Measurements from ENCODE around the gene PPOX.
A peak's percentile ranks its signal among the peaks of the same experiment; 100 is the strongest.

The PPOX gene

DNA sequence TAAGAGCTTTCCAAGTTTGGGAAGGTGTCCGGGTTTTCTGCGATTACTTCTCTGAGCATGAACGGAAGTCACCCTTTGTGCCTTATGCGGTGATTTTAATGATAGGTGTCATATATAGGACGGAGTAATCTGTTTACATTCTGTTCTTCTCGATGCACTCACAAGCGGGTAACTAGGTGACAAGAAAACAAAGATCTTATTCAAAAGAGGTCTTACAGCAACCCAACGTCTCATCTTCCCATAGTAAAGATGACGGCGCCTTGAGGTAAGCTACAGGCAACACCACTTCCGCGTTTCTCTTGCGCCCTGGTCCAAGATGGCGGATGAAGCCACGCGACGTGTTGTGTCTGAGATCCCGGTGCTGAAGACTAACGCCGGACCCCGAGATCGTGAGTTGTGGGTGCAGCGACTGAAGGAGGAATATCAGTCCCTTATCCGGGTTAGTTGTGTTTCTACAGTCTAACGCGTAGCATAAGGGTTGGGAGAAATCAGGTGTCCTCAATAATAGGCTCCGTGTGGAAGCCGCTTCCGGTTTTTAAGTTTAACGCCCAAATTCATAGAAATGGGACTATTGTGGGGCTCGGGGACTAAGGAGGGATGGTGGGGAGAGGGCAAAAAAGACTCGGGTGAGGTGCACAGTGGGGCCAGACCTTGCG, 12.4 kb upstream of the PPOX start, which contains the start of gene UFC1:
Gene UFC1, plus strand, starts transcription at position 297 of the 656 bp plus-strand sequence. Its CDS starts 20 bp downstream, at position 317.
- peak; percentile 78 for DNase-seq

DNA sequence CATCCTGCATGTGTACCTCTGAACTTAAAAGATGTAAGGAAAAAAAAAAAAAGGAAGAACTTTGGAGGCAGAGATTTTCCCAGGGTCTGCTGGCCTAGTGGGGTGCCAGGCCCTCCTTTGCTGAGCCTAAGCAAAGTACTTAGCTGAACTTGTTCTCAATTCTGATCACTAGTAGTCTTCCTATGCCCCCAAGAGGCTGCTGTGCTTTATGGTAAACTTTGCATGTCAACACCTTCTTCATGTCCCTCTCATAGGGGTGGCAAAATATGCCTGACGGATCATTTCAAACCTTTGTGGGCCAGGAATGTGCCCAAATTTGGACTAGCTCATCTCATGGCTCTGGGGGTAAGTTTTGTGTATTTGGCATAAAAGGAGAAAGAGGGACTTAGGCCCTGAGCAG, 8.4 kb upstream of the PPOX start:
- no peak for DNase-seq

DNA sequence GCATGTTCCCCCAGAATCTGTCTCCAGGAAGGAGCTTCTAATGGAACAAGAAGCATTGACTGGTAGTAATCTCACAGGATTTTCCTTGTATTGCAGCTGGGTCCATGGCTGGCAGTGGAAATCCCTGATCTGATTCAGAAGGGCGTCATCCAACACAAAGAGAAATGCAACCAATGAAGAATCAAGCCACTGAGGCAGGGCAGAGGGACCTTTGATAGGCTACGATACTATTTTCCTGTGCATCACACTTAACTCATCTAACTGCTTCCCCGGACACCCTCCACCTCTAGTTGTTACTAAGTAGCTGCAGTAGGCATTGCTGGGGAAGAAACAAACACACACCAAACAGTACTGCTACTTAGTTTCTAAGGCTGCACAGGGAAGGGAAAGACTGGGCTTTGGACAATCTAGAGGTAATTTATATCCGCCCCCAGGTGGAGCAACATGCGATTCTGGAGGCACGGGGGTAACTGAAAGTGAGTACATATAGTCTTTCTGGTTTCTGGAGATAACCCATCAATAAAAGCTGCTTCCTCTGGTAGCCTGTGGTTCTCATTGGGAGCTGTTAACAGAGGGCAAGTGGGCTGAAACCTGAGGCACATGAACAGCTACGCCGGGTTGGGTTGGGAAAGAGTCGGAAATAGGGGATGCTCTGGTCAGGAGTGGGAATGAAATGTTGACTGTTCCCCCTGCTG, 7.8 kb upstream of the PPOX start:
- DNase-seq: no peak

DNA sequence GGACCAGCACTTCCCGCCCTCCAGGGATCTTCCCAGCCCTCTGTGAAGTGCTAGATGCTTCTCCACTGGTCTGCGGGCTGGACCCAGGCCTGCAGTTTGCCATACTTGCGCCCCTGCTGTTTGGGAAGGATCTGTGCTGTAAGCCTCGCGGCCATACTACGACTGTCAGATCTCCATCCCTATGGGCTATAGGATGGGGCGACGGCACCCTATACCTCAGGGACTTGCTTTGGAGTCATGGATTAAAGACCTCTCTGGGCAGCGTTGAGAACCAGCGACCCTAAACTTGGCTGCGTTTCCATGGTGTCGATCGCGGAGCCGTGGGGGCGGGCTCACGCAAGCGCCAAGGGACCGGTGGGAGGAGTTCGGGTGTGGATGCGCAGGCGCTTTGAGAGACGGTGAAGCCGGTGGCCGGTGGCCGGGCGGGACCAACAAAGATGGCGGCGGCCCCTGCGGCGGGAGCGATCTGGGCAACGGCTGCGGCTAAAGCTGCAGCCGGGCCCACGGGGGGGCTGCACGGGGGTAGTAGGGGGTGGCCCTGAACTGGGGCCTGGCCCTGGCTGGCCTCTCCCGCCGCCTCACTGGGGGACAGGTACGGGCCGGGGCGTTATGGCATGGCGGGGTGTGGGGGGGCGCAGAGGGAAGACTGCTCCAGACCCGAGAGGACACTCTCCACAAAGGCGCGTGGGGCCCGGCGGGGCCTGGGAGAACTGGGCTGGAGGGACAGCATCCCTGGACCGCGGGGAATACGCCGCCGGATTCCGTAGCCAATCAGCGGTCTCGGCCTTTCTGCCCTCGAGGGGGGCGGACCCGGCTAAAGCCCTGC, 6.9 kb upstream of the PPOX start, which contains the start of gene USP21:
Gene USP21, plus strand, starts transcription at position 414 of the 826 bp plus-strand sequence. CDS start 1,141 bp downstream, outside the sequence.
- peak; percentile 84 for DNase-seq

DNA sequence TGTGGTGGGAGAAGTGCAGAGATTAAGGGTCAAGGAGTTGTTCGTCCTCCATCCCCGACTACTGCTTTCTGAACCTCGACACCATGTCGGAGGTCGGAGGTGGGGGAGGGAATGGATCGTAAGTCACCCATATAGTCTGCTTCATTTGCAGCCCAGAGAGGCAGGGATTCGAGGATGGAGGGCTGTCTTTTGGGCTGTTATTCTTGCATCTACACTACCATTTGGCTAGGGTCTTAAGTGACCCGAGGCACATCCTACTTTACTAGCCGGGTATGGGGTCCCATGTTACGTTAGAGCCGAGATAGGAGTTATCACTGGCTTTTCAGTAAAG, 6.3 kb upstream of the PPOX start:
- no peak for DNase-seq

DNA sequence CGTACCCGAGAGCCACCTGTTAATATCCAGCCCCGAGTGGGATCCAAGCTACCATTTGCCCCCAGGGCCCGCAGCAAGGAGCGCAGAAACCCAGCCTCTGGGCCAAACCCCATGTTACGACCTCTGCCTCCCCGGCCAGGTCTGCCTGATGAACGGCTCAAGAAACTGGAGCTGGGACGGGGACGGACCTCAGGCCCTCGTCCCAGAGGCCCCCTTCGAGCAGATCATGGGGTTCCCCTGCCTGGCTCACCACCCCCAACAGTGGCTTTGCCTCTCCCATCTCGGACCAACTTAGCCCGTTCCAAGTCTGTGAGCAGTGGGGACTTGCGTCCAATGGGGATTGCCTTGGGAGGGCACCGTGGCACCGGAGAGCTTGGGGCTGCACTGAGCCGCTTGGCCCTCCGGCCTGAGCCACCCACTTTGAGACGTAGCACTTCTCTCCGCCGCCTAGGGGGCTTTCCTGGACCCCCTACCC, 5.5 kb upstream of the PPOX start:
- DNase-seq: no peak

DNA sequence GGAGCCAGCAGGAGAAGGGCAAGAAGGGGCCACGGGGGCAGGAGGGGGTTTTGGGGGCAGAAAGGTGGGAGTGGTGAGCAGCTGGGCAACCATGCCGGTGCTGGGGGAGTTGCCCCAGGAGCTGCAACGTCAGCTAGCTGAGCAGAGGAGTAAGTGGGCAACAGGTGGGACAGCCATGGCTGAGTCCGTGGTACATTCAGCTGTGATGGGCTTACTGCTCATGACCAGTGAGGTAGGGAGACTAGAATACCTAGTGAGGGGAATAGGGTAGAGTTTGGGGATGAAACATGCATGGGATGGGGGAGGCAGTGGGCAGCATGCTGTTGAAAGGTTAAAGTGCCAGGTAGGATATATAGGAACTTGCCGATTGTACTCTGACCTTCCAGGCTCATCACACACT, 4.6 kb upstream of the PPOX start:
- no peak for DNase-seq

DNA sequence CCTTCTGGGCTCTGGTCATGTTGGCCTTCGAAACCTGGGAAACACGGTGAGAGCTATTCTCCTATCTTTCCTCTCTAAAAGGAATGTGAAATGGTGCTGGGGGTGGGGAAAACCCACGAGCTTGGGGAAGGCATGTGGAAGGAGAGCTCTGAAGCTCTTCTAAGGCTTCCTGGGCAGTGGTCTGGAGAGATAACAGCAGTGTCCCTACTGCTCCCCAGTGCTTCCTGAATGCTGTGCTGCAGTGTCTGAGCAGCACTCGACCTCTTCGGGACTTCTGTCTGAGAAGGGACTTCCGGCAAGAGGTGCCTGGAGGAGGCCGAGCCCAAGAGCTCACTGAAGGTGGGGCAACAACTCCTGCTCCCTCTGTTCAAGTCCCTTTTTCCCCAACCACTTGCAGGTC, 4.2 kb upstream of the PPOX start:
- DNase-seq: no peak

DNA sequence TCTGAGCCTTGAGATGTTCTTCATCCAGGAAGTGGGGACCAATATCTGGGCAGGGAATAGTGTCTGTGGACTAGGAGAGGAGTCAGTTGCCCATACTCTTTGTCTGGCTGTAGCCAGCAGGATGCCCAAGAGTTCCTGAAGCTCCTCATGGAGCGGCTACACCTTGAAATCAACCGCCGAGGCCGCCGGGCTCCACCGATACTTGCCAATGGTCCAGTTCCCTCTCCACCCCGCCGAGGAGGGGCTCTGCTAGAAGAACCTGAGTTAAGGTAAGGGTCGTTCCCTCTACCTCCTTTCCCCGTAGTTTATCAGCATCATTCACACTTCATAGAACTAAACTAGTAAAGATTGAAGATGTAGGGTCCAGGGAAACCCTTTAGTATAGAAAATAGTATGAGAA, 3.4 kb upstream of the PPOX start:
- no peak for DNase-seq

DNA sequence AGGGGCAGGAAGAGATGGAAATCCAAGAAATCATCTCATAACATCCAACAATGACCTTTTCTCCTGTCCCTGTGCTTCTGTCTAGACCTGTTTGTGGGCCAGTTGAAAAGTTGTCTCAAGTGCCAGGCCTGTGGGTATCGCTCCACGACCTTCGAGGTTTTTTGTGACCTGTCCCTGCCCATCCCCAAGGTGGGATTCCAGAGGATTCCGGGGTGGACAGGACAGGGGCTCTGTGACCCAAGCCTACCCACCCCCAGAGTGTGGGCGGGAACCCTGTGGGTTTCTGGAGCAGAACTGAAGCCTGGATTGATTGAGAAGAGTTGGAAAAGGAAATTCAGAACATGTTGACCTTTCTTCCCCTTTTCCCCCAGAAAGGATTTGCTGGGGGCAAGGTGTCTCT, 2.4 kb upstream of the PPOX start:
- no peak for DNase-seq

DNA sequence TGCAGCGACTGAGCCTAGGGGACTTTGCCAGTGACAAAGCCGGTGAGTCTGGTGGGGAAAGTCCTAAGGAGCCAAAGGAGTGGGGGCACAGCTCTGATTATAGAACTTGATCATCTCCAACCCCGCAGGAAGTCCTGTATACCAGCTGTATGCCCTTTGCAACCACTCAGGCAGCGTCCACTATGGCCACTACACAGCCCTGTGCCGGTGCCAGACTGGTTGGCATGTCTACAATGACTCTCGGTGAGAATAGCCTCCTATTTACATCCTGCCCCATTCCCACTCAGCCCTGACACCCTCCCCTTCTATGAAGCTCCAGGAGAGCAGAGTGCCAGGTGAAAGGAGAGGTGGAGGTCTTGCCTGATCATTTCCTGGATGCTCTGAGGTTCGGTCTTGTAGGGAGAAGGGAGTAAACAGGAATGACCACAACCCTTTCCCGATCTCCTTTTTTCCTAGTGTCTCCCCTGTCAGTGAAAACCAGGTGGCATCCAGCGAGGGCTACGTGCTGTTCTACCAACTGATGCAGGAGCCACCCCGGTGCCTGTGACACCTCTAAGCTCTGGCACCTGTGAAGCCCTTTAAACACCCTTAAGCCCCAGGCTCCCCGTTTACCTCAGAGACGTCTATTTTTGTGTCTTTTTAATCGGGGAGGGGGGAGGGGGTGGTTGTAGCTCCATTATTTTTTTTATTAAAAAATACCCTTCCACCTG, 1.2 kb upstream of the PPOX start:
- DNase-seq: no peak

DNA sequence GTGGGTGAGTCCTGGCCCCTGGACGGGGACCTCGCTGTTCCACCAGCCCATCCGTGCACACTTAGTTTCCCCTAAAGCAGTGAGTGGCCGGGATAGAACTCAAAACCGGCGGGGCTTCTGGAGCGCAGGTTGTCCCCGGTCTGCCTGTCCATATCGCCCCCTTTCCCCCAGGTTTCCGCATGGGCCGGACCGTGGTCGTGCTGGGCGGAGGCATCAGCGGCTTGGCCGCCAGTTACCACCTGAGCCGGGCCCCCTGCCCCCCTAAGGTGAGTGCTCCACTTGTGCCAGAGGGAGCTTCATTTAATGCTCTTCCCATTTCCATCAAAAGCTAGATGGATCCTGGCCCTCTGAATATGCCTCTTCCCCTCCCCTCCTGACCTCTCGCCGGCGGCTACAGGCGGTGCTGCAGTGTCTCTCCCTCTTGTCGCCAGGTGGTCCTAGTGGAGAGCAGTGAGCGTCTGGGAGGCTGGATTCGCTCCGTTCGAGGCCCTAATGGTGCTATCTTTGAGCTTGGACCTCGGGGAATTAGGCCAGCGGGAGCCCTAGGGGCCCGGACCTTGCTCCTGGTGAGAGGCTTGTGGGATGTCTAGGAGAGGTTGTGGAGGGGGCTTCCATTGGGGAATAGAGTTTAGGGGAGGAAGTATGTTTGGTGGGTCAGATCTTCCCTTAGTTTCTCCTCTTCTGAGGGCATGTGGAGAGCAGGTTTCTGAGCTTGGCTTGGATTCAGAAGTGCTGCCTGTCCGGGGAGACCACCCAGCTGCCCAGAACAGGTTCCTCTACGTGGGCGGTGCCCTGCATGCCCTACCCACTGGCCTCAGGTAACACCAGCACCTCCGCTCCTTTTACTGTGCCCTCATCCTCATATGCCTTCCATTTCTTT, 683 bp downstream of the PPOX start:
- no peak for DNase-seq

DNA sequence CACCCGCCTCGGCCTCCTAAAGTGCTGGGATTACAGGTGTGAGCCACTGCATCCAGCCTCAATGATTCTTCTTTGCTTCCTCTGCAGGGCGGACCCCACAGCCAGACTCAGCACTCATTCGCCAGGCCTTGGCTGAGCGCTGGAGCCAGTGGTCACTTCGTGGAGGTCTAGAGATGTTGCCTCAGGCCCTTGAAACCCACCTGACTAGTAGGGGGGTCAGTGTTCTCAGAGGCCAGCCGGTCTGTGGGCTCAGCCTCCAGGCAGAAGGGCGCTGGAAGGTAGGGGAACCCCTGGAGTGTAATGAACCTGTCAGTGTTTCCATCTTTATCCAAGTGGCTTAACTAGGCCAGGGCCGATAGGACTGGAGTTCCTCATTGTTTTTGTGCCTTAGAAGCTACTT, 2.7 kb downstream of the PPOX start:
- no peak for DNase-seq

DNA sequence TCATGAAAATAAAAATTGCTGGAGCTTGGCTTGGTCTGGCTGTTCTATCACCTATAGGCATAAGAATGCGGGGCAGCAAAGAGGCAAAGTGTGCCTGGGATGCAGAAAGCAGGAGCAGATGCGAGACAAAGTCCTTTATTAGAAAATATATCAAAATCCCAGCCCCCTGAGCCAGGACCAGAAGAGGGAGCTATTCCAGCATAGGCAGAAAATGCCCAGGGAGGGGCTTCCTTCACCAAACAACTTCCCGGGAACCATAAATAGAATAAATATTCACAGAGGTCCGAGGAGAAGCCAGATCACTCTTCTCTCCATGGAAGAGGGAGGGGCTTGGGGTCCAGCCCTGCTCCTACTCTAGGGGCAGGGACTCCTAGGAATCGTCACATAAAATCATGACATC, 5.0 kb downstream of the PPOX start:
- no peak for DNase-seq

DNA sequence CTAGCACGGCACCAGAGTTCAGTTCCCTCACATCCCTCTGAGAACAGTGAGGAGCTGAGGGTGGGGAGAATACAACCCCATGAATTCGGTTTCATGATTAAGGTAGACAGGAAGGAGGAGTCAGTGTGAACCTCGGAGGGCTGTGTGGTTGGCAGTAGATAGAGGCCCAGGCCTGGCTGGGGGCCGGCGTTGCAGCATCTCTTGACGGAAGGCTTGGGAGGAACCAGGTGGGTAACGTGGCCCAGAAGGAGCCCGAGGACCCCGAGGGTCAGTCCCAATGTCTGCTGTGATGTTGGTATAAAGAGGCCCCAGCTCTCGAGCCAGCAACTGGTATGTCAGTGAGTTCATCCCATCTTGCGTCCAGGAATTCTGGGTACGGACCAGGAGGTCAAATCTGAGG, 5.5 kb downstream of the PPOX start:
- no peak for DNase-seq

DNA sequence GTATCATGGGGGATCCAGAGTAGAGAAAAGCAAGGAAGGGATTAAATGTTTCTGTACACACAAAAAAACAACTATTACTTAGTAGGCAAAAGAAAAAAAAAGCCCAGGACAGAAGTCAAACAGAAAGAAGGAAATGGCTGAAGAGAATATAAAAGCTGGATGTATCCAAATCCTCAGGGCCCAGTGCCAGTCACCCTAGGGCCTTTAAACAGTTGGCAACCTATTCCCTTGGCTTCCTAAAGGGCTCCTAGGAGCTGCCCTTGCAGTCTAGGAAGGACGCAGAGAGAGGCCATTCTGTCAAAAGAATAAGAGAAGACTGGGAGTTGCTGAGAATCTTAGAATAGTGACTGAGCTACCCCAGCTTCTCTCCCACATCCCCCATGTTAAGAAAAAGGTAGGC, 6.1 kb downstream of the PPOX start:
- no peak for DNase-seq

DNA sequence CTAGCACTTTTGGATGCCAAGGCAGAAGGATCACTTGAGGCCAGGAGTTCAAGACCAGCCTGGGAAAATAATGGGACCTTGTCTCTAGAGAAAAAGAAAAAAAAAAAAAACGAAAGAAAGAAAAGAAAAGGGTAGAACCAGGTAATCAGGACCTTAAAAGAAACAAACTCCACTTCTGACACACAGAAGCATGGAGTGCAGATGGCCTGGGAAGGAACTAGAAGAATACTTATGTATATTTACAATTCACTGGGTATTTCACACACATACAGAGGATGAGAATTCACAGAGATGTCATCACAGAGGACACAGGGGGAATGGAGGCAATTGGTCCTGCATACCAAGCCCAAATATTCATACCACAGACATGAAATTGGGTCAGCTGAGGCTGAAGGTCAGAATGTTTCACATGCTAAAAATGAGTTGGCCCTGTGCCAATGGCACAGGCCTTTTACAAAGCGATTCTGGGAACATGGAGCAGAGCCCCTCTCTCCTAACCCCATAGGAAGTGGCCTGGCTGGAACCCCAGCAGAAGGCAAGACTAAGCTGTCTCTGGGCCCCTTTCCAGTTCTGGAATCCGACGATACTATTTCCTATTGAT, 6.7 kb downstream of the PPOX start:
- DNase-seq: no peak

DNA sequence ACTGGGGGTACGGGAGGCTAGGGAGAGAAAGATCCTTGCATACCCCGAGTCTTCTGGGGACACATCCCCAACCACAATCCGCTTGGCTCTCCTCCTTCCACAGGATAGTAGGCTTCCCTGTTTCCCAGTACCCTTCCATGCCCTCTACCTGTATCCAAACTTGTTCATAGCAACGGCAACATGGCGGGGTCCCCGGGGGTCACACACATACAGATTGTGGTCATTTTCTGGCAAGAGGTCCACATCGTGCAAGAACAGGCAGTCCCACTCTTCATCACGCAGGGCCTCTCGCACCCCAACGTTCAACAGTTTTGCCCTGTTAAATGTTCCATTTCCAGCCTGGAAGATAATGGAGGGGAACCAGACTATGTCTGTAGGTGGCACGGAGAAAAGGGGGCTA, 7.5 kb downstream of the PPOX start:
- DNase-seq: no peak

DNA sequence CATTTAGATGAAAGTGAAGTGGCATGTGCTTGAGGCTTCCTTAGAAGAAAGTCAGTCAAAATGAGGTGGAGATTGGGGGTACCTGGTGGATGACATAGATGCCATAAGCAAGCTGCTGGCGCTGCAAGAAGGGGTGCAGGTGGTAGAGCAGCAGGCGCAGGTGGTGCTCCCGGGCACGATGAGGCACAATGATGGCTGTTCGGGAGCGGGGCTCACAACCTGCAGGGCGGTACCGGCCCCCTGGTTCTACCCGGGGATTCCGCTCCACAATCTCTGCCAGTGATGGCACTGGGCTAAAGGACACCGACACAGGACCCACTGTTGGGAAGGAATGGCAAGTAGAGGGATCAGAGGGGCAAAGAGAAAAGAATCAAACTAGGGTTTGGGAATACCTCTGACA, 8.7 kb downstream of the PPOX start:
- no peak for DNase-seq

DNA sequence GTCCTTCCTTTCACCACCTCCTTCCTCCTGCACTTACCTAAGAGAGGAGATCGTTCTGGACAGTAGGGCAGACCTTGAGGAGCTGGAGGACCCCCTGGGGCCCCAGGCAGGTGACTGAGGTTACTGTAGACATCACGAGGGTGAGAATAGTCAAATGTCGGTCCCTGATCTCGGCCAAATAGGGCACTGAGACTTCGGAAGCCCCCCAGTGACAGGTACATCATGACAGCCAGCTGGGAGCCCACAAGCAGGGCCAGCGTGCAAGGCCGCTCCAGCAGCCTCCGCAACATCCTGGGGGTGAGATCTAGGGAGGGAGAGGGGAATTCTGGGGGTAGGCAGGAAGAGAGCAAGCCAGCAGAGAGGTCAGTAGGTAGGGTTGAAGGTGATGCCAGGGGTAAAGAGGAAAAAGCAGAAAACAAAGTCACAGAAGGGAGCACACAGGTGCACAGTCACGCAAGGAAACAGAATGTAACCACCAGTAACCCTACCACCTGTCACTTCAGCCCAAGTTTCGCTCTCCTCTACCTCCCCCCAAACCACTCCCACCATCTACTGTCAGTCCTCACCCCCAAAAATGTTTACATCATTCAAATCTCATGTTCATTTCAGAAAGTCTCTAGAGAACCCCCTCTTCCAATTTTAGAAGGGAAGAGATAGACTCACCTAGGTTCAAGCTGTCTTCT, 9.7 kb downstream of the PPOX start:
- no peak for DNase-seq

DNA sequence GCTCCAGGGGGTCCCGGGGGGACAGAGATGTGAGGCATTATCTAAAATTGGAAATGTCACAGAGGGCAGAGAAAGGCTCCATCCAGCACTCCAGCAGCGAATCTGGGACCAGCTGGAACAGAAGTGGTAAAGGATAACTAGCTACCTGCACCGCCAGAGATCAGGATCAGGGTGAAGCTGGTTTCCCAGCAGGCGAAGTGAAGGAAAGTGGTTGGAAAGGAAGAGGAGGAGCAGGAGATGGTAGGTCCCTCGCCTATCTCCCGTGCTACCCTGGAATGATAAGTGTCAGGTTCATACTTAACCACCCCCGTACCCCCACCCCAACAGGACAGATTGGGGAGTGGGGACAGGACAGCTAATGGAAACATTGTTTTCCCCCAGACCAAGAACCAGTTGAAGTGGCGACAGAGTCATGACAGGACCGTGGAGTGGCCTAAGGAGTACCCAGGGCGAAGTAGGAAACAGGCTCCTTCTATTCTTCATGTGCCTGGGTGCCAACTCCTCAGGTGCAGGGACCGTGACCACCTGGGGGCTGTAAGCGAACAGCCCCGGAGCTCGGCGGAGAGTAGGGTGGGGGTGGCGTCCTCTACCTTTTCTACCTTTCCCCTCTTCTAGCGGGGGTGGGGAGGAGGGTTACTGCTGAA, 10.4 kb downstream of the PPOX start:
- DNase-seq: no peak

Data from GDM1 (cell line).